GM19467 (cell line): ENCODE results near the gene MGAT4C.
A peak's percentile ranks its signal among the peaks of the same experiment; 100 is the strongest.

Source experiments
- ATAC-seq: cut with Tn5 transposase; IDR thresholded peaks from one replicate; pipeline ENCODE4 v1.9.1; 2021; ENCODE audit warnings: mild to moderate bottlenecking, moderate library complexity; ENCODE audit not compliant: unreplicated experiment

The MGAT4C gene

GRCh38 chr12:85985996-85986395 lies 270.2 kb downstream of the MGAT4C start:
- no peak for ATAC-seq

GRCh38 chr12:85983601-85984000 lies 272.6 kb downstream of the MGAT4C start:
- ATAC-seq = no peak

GRCh38 chr12:85979641-85980040 lies 276.6 kb downstream of the MGAT4C start:
- ATAC-seq = no peak

- ATAC-seq = no peak
Measured at GRCh38 chr12:85975716-85976115, 280.5 kb downstream of the MGAT4C start.

GRCh38 chr12:85971800-85972199 lies 284.4 kb downstream of the MGAT4C start:
- no peak for ATAC-seq

GRCh38 chr12:85968606-85969005 lies 287.6 kb downstream of the MGAT4C start:
- ATAC-seq = no peak

GRCh38 chr12:85963326-85963725 lies 292.9 kb downstream of the MGAT4C start:
- no peak for ATAC-seq

GRCh38 chr12:85956081-85956480 lies 300.1 kb downstream of the MGAT4C start:
- ATAC-seq = no peak

- no peak for ATAC-seq
Measured at GRCh38 chr12:85955127-85955526, 301.1 kb downstream of the MGAT4C start.

GRCh38 chr12:85951823-85952222 lies 304.4 kb downstream of the MGAT4C start:
- ATAC-seq = no peak

GRCh38 chr12:85949253-85949652 lies 306.9 kb downstream of the MGAT4C start:
- ATAC-seq = no peak

GRCh38 chr12:85948340-85948739 lies 307.9 kb downstream of the MGAT4C start:
- no peak for ATAC-seq

- ATAC-seq = no peak
Measured at GRCh38 chr12:85947286-85947685, 308.9 kb downstream of the MGAT4C start.

GRCh38 chr12:85946375-85946774 lies 309.8 kb downstream of the MGAT4C start:
- no peak for ATAC-seq

- ATAC-seq = no peak
Measured at GRCh38 chr12:85927166-85927565, 329.0 kb downstream of the MGAT4C start.

GRCh38 chr12:85923767-85924331 lies 332.3 kb downstream of the MGAT4C start:
- ATAC-seq = no peak

GRCh38 chr12:85920324-85920947 lies 335.8 kb downstream of the MGAT4C start:
- peak; percentile 82 for ATAC-seq
